ENCODE data around the gene SNRPA1.
A peak's percentile ranks its signal among the peaks of the same experiment; 100 is the strongest.

Gene SNRPA1

DNA sequence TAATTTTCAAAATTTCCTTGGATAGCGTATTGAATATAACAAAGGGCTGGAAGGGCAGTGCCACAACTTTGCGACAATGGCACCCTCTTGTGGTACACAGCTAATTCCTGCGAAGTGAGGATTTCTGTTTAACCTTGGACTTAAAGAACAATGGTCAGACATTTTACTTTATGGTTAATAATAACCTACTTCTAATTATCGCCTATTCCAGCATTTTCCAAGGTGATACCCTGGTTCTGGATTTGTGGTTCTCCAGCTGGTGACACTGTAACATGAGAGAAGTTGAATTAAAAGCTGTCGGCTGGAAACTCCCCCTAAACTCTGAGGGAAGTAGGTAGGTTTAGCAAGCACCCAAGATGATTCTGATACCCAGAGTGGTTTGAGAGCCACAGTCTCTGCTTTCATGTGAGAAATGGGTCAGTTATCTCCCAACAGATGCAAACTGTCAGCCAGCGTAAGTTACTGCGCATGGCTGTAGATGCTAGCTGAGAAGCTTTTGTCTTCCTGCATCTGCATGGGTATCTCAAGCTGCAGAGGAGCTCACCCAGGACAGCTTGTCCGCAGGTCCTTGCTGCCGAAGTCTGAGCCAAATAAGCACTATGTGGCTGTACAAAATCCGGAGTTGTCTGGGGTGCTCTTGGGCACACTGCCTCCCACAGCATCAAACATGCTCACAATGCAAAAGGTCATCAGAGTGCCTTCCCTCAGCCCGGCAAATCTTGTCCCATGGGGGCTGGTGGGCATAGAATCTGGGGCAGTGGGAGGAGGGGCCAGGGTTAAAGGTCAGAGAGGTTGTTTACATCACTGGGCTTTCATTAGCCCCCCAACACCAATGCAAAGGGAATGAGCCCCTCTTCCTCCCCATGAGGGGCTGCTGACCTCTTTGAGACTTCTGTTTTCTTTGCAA is 36.6 kb downstream of the SNRPA1 start:
- no peak for DNase-seq (ENCODE audit: low read depth)

DNA sequence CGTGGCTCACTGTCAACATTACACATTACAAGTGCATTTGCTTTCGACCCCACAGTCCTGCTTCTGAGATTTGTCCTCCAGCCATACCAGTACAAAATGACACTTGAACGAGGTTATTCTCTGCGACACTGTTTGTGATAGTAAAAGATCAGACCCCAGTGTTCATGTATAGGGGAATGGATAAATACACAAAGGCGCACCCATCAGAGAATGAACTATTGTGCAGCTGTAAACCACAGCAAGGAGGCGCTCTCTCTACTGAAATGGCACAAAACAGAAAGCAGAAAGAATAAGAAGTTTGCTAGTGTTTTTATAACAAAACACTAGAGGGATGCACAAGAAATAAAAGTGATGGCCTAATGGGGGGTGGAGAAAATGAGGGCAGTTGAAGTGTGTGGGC is 38.3 kb downstream of the SNRPA1 start:
- no peak for DNase-seq (ENCODE audit: low read depth)

DNA sequence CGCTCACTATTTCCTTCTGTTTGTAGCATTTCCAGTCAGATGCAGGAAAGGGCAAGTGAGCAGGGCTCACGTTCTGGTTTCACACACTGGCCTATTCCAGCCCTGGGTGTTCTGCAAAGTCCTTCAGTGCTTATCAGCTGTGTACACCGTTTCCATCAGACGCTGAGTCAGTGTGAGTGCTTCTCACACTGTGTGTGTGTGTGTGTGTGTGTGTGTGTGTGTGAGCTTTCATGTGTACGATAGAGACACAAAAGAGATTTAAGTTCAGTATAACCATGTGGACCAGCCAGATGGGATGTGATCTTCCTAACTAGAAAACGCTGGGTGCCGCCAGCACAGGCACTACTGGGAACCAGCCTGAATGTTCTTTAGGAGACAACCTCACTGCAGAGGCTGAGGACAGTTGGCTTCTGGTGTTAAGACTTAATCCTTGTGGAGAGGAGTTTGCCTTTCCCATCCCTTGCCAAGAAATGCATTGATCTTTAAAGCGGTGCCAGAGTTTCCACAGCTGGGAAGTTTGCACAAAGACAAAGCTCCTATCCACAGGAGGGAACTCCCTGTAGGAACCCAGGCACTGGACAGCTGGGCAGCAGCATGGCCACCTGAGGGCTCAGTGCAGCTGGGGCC is 39.3 kb downstream of the SNRPA1 start:
- no peak for DNase-seq (ENCODE audit: low read depth)

DNA sequence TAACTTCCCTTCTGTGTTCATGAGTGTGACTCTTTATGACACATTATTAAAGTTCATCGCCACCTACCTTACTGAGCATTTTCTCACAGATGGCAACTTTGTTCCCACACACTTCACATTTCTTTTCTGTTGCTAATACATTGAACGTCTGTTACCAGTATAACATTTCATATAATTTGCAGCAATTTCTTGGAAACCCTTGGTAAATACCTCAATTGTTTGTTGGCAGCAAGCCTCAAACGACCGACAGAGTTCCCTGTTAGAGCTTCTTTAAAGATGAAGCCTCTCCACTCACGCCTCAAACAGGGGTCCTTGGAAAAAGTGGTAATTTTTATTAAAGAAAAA is 40.0 kb downstream of the SNRPA1 start:
- DNase-seq (ENCODE audit: low read depth): no peak

DNA sequence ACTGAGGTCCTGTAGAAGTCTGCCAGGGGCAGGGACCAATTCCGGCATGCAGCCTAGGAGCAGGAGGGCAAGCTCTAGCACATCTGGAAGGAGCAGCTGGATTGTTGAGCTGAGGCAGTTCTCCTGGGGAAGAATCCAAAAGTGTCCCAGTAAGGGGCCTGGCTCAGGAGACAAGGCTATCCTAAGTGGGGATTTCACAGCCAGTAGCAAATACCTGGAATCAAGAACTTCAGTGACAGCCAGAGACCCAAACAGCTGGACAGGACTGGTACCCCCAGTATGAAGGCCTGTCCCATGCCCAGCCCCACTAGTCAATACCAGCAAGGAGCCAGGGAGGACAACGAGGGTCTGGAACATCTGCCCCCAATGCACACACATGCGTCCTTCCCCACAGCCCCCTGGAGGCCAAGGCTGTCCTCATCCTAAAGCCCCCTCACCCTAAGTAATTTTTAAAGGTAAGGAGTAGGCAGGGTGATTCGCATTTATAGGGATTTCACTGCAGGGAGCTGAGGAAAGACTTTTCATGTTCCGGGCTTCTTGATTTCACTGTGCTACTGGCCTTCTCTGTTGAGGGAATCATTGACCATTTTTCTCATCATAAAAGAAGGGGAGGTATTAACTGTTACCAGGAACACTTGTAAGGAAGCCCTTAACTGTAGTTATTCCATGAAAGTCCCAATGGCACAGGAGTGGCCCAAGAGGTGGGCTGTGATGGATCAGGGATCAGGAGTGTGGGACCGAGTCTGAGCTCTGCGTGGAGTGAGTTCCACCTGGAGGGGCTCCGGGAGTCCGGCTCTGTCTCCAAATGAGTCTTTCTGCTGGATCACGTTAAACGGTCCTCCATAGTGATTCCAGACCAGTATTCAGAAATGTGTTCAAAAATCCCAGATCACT is 40.6 kb downstream of the SNRPA1 start:
- DNase-seq (ENCODE audit: low read depth): no peak

DNA sequence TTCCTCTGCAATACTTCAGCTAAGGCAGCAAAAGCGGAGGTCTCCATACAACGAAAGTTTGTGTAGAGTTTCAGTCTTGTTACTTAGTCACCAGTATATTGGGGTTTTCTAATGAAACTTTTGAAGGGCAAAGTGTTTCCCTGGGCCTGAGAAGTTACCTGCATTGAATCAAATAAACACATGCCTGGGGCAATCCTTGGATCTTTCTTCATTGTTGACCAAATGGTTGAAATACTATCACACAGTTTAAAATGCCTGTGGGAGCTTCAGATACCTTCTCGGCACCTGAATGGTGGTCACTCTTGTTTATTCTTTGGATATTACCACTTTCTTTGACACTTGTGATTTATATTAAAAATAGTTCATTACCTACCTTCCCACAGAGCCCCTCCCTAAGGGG is 42.2 kb downstream of the SNRPA1 start:
- DNase-seq (ENCODE audit: low read depth): no peak

DNA sequence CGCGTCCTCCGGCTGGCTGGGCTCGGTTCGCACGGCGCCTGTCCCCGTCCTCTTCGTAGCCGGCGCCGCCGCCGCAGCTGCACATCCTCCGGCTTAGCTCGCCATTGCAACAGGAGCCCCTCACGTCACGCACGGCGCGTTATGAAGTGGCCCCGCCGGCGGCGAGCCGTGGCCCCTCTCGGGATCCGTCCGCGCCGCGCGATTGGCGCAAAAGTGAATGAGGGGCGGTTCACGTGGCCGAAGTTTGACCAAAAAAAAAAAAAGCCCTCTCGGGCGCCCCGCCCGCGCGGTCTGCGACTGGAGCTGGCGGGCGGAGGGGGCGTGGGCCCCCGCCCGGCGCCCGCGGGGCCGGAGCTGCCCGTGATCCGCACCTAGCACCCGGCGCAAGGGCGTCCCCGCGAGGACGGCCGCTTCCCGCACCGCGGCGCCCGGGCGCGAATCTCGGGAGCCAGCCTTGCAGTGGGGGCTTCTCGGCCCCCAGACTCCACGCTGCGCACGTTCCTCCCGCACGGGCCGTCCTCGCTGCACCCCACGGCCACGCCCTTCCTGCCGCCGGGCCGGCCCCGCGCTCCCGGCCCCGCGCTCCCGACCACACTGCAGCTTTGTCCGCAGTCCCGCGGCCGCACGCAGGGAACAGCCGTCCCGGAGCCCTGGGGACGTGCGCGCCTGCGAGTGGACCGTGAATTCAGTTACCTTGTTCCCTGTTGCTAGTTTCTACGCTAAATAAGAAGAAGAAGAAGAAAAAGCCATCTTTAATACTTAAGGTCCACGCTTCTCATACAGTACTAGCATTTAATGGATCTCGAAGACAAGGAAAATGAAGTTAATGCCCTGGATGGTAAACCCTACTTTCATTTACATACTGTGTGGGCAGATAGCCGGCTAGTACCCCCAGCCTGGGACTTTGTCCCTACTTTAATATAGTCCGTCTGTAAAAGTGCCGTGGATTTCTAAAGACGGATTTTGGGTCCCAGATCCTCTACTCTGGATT is 42.9 kb downstream of the SNRPA1 start, which contains the start of gene CHSY1:
CHSY1 (minus strand) TSS at position 219 of the 991 bp plus-strand sequence. CDS start 592 bp downstream, outside the sequence.
- DNase-seq (ENCODE audit: low read depth): peak; percentile 90

DNA sequence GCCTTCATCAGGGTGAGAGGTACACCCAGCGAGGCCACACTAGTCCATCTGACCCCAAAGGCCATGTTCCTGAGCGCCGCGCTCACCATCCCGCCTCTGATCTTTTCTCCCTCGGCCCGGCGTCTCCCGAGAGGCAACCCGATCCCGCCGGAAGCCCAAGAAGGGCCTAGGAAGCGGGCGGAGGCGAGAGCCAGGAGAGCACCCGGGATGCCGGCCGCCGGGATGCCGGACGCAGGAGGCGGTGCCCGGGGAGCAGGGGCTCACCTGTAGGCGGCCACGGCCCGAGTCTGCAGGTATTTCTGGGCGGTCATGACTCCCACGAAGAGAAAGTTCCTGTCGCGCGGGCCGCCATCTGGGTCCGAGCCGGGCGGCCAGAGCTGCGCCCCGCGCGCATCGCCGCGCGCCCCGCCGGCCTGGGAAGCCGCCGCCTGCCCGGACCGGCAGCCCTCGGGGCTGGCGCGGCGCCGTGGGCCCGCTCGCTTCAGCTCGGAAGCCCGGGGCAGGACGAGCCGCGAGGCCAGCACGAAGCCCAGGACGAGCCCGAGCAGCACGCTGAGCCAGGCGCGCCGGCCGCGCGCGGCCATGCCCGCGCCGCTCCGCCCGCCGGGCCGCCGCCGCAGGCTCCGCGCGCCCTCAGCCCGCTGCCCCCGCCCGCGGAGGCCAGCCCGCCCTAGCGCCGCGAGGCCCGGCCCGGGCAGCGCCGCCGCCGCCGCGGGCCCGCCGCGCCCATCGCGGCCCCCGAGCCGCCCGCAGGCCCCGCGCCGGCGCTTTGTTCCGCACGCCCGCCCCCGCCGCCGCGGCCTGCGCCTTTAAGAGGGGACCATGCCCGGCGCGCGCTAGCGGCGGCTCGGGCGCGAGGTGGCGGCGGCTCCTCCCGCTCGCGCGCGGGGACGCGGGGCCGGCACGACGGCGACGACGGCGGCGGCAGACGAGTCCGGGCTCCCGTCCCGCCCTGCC is 43.9 kb downstream of the SNRPA1 start:
- DNase-seq (ENCODE audit: low read depth): no peak

DNA sequence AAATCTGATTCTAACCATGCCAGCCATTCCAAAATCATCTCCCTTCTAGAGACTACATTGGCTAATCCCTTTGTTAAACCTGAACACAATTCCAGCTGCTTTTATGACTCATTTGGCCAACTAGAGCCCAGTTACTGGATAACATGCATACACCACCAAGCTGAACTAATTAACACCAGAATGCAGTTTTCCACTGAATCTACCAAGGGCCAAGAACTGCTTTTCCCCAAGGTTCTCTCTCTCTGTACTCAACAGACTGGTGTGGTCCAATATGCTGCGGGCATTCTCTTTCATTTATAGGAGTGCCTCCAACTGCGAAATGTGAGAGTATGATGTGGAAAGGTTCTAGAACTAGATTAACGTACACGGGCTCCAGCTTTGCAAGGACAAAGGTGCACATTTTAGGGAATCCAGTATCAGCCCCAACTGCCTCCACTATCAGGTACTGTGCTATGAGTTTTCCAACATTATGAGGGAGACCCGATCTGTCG is 44.7 kb downstream of the SNRPA1 start:
- DNase-seq (ENCODE audit: low read depth): peak; percentile 75

DNA sequence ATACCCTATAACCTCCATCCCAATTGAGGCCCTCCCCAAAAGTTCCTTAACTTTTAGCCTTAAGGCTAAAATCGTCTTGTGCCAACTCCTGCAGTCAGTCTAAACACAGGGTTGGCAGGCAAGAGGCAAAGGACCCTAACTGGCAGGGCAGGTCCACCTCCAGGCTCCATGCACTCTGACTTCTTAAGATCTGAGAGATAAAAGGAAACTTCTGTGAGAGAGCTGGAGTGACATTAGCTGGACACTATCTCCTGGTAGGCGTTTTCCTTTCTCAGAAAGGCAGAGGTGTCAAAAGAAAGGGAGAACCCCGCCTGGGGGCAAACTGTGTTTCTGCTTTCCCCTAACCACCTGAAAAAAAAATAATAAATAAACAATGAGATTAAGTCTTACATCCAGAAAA is 46.8 kb downstream of the SNRPA1 start:
- no peak for DNase-seq (ENCODE audit: low read depth)

DNA sequence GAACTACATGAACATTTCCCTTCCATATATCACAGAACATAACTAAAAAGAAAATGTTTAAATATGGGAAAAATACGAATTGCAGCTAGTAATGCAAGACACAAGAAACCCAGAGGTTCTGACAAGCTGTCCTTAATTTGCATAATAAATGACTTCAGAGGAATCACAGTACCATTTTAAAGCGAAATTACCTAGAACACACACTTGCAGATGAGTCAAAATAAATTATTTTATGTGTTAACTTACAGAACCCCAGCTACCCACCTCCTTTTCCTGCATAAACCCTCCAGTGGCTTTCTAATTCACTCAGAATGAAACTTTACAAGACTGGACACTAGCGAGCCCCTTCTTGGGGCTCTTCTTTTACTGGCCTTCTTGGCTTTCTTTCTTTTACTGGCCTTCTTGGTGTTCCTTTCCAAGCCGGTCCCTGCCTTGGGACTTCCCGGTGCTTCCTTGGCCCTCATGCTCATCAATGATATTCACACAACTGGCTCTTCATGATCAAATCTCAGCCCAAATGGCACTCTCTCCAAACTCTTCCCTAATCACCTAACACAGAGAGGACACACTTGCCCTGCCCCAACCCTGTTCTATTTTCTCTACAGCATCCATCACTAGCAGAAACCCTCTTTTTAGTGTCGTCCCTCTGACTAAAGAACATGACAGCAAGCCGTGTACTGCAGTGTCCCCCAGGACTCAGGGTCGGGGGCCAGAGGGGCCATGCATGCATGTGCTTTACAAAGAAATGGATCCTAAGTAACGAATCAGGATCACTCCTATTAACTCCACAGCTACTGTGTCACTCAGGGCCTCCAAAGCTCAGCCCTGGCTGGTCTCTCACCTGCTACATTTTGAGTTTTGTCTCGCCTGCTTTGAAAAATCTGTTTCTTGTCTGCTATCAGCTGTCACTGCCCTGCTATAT is 48.0 kb downstream of the SNRPA1 start:
- no peak for DNase-seq (ENCODE audit: low read depth)

DNA sequence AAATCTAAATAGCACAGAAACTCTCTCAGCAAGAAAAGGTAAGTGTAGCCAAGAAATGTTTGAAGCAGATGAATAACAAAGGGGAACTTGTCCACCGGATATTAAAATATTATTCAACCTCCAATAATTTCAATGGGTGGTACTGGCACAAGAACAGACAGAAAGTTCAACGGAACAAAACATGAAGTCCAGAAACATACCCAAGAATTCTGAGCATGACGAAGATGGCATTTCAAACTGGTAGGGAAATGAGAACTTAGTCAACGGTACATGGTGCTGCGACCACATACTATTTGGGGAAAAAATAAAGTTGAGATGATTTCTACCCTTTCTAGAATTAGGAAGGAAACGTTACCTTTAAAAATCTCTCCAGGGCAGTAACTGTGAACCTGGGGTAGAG is 48.7 kb downstream of the SNRPA1 start:
- DNase-seq (ENCODE audit: low read depth): no peak

DNA sequence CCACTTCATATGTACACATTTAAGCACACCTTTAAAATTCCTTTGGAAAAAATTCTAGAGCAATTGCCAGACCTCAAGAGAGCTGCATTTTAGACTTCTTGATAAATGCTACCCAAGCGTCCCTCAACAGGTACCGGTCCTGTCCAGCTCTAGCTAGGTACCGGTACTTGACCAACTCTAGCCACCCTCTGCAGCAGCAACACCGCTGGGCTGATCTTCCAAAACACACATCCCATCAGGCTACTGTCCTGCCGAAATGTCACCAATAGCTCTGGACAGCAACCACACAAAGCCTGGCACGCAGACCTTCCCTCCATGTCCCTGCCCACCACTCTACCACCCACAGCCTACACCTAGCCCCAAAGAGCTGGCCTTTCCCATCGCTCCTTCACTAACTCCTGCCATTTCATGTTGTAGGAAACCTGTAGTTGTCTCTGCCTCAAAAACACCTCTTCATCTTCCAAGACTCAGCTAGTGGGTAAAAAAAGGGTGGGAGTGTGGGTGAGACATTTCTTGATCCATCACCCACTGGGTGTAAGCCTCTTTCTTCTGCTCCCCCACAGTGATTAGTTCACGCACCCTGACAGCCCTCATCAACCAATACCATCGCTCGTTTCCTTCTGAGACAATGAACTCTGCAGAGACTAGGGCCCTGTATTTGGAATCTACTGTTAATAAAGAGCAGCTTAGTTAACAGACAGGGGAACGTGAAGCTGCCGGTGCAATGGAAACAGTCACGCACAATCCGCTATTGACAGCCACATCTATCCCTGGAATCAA is 50.0 kb downstream of the SNRPA1 start:
- DNase-seq (ENCODE audit: low read depth): no peak

DNA sequence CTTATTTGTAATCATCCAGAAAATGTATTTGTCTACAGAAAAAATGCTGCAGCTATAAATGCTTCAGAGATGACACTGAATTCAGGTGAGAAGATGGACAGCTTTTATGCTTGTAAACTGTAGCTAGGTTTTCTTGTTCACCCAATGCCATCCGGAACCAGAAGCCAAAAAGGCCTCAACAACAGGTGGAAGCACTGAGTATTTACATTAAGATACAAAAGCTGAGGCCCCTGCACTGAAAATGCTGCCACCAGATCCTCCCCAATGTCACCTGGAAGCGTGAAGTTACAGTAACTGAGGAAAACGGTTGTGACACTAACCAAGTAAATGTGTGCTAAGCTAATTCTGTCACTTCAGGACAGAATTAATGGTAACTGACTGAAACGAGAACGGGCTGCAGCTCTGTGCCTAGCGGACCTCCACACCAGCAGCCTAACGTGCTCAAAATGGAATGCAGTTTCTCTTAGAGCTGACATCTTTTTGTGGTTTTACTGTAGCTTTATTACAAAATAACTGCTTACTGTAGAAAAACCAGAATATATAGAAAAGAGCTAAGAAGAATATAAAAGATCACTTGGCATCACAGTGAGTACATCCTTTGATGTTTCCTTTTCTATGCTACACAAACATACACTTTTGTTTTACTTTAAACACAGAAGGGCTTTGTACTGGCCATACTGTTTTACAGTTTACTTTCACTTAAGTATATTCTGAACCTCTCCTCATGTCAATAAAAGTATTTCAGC is 50.8 kb downstream of the SNRPA1 start:
- no peak for DNase-seq (ENCODE audit: low read depth)

DNA sequence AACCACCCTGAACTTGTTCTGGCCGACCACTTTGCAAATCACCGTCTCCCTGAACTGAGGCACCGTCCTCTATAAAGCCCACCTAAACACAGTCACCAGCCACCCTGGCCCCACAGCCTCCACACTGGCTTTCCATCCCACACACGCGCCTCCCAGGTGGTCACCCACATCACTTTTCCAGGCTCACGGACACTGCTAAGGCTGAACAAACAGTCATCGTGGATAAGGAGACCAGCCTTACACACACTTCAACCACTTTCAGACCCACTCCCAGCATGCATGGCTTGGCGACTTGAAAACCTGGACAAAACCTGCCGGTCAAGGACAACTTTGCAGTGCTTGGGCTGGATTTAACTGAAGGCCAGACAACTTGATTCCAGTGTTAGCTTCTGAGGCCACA is 51.6 kb downstream of the SNRPA1 start:
- no peak for DNase-seq (ENCODE audit: low read depth)

DNA sequence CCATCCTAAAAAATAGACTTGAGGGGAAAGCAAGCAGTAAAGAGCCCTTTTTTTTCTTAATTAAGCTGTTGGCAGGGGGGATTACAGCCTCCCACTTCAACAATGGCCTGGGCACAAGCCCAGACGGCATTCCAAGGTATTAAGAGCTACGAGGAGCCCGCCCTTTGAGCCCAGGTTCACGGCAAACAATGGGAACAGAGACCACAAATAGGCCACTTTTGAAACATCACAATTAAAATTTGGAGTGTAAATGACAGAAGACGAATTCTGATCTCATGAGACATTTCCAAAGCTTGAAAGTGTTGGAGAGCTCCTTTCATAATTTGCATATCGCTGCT is 52.1 kb downstream of the SNRPA1 start:
- DNase-seq (ENCODE audit: low read depth): no peak
